Measurements from ENCODE around the gene YAE1.
A peak's percentile ranks its signal among the peaks of the same experiment; 100 is the strongest.
"Not testable (repeated sequence)": the region's sequence is repeated elsewhere in the genome, so short reads cannot be mapped to it uniquely, and the experiment has no call there.

Gene YAE1

GRCh38 chr7:39566023-39566921 is at the start of gene YAE1:
YAE1 (plus strand) TSS chr7:39566404; CDS start chr7:39566419, 15 bp downstream.
- DNase-seq (ENCODE audit: low read depth), result peak; percentile 63

GRCh38 chr7:39516498-39516897 is 49.7 kb upstream of the YAE1 start:
- DNase-seq (ENCODE audit: low read depth), result no peak

- no peak for DNase-seq (ENCODE audit: low read depth)
These were observed 49.0 kb upstream of the YAE1 start for GRCh38 chr7:39517240-39517639.

GRCh38 chr7:39525926-39526325 is 40.3 kb upstream of the YAE1 start:
- DNase-seq (ENCODE audit: low read depth), result no peak

GRCh38 chr7:39526666-39527065 is 39.5 kb upstream of the YAE1 start:
- no peak for DNase-seq (ENCODE audit: low read depth)

- DNase-seq (ENCODE audit: low read depth), result no peak
These were observed 38.9 kb upstream of the YAE1 start for GRCh38 chr7:39527296-39527695.

GRCh38 chr7:39527951-39528350 is 38.3 kb upstream of the YAE1 start:
- no peak for DNase-seq (ENCODE audit: low read depth)

- no peak for DNase-seq (ENCODE audit: low read depth)
These were observed 37.4 kb upstream of the YAE1 start for GRCh38 chr7:39528849-39529248.

GRCh38 chr7:39529582-39529981 is 36.6 kb upstream of the YAE1 start:
- no peak for DNase-seq (ENCODE audit: low read depth)

- no peak for DNase-seq (ENCODE audit: low read depth)
These were observed 35.2 kb upstream of the YAE1 start for GRCh38 chr7:39530971-39531370.

- no peak for DNase-seq (ENCODE audit: low read depth)
These were observed 34.4 kb upstream of the YAE1 start for GRCh38 chr7:39531818-39532217.

- no peak for DNase-seq (ENCODE audit: low read depth)
These were observed 33.4 kb upstream of the YAE1 start for GRCh38 chr7:39532832-39533231.

- no peak for DNase-seq (ENCODE audit: low read depth)
These were observed 31.6 kb upstream of the YAE1 start for GRCh38 chr7:39534599-39534998.

- DNase-seq (ENCODE audit: low read depth), result no peak
These were observed 31.1 kb upstream of the YAE1 start for GRCh38 chr7:39535064-39535463.

GRCh38 chr7:39535720-39536119 is 30.5 kb upstream of the YAE1 start:
- no peak for DNase-seq (ENCODE audit: low read depth)

- DNase-seq (ENCODE audit: low read depth), result no peak
These were observed 29.3 kb upstream of the YAE1 start for GRCh38 chr7:39536951-39537350.

- DNase-seq (ENCODE audit: low read depth), result no peak
These were observed 26.4 kb upstream of the YAE1 start for GRCh38 chr7:39539816-39540215.

GRCh38 chr7:39540320-39540719 is 25.9 kb upstream of the YAE1 start:
- no peak for DNase-seq (ENCODE audit: low read depth)

GRCh38 chr7:39541511-39541910 is 24.7 kb upstream of the YAE1 start:
- no peak for DNase-seq (ENCODE audit: low read depth)

GRCh38 chr7:39544774-39545173 is 21.4 kb upstream of the YAE1 start:
- DNase-seq (ENCODE audit: low read depth), result not testable (repeated sequence)

GRCh38 chr7:39547336-39547735 is 18.9 kb upstream of the YAE1 start:
- no peak for DNase-seq (ENCODE audit: low read depth)

GRCh38 chr7:39550411-39550810 is 15.8 kb upstream of the YAE1 start:
- no peak for DNase-seq (ENCODE audit: low read depth)

- DNase-seq (ENCODE audit: low read depth), result no peak
These were observed 12.8 kb upstream of the YAE1 start for GRCh38 chr7:39553436-39553835.

- no peak for DNase-seq (ENCODE audit: low read depth)
These were observed 11.5 kb upstream of the YAE1 start for GRCh38 chr7:39554583-39555165.

Data from HS-5 (cell line).